Measurements from ENCODE around the gene TAL1. TPM values are rescaled to one million over a fixed set of nuclear protein-coding genes. Genes with fewer than 3 reads are reported as not detected.

TAL1 gene
- total and polyA plus RNA-seq, 8 donors = 0.28 to 3.2 (median 0.74) TPM

GRCh38 chr1:47235806-47236205 is 3.8 kb upstream of the TAL1 start:
- FAIRE-seq (no peak), DNase-seq (no peak), ATAC-seq (no peak)
- no peaks in the 10 kb centered on the region for H3K36me3 ChIP-seq
- TF ChIP-seq CTCF (IDR thresholded peaks at IDR 0.05) = no peak
- H3K27me3 ChIP-seq = peaks cover 0 to 16% (median 0%) of the 10 kb centered on the region in 4 donors
- no peaks in the 10 kb centered on the region for H3K9me3 ChIP-seq
- 80 to 91% methylated on average over 4 of the region's 4 CpGs for WGBS, 2 donors
- H3K4me3 ChIP-seq = no peak overlapping the region
- intact Hi-C loops (cut with DNase I) = no loop called here
- peaks cover 0 to 5% (median 0%) of the 10 kb centered on the region in 3 donors for H3K4me1 ChIP-seq
- H3K27ac ChIP-seq = no peak overlapping the region

GRCh38 chr1:47235241-47235681 is 3.2 kb upstream of the TAL1 start:
- peak in 1 of 6 donors; percentile 30 for DNase-seq
- no peak overlapping the region for H3K27ac ChIP-seq
- peaks cover 0 to 22% (median 1%) of the 10 kb centered on the region in 4 donors for H3K27me3 ChIP-seq
- no peaks in the 10 kb centered on the region for H3K36me3 ChIP-seq
- intact Hi-C loops (cut with DNase I) = no loop called here
- H3K4me3 ChIP-seq = no peak overlapping the region
- 42 to 44% methylated on average over 21 of the region's 21 CpGs for WGBS, 2 donors
- peak in 1 of 4 donors; percentile 28 for ATAC-seq
- no peaks in the 10 kb centered on the region for H3K9me3 ChIP-seq
- peaks cover 0 to 5% (median 0%) of the 10 kb centered on the region in 3 donors for H3K4me1 ChIP-seq
- FAIRE-seq = no peak
- TF ChIP-seq CTCF (IDR thresholded peaks at IDR 0.05) = no peak

GRCh38 chr1:47233186-47233585 is 1.2 kb upstream of the TAL1 start:
- FAIRE-seq = no peak
- H3K27ac ChIP-seq = no peak overlapping the region
- H3K9me3 ChIP-seq = no peaks in the 10 kb centered on the region

GRCh38 chr1:47231301-47232186 is 481 bp downstream of the TAL1 start:
- H3K9me3 ChIP-seq = no peaks in the 10 kb centered on the region
- H3K4me3 ChIP-seq = peak overlapping the region in 2 of 4 donors; percentile 8 to 22
- intact Hi-C loops (cut with DNase I) = no loop called here
- peaks cover 0 to 42% (median 3%) of the 10 kb centered on the region in 4 donors for H3K27me3 ChIP-seq
- no peaks in the 10 kb centered on the region for H3K36me3 ChIP-seq
- H3K4me1 ChIP-seq = peaks cover 0 to 5% (median 0%) of the 10 kb centered on the region in 3 donors
- H3K27ac ChIP-seq = no peak overlapping the region
- WGBS, 2 donors = 7% methylated on average over 62 of the region's 62 CpGs
- ATAC-seq = peak in 3 of 4 donors; percentile 35 to 54 (median 42)
- peak in 1 of 6 donors; percentile 30 for DNase-seq
- no peak for TF ChIP-seq CTCF (IDR thresholded peaks at IDR 0.05)
- FAIRE-seq = no peak

More at GRCh38 chr1:47233186-47233585, 1.2 kb upstream of the TAL1 start:
- no peak for TF ChIP-seq CTCF (IDR thresholded peaks at IDR 0.05)
- WGBS, 2 donors = 56% methylated on average over 6 of the region's 6 CpGs
- Histone ChIP-seq H3K4me3 (no peak overlapping the region), H3K4me1 (peaks cover 0 to 5% (median 0%) of the 10 kb centered on the region in 3 donors), H3K27me3 (peaks cover 0 to 37% (median 1%) of the 10 kb centered on the region in 4 donors), H3K36me3 (no peaks in the 10 kb centered on the region)
- ATAC-seq (no peak), DNase-seq (no peak)
- intact Hi-C loops (cut with DNase I) = no loop called here
